KOPT-K1 (cell line): Measurements from ENCODE around the gene FUT9.

Experiments used
- H3K27ac ChIP-seq: fragments of 200-600 bp; sonication (generic); 2 replicates; pipeline ENCODE4 v1.5.1; 2016; ENCODE audit warnings: antibody characterized with exemption, mild to moderate bottlenecking, low read depth, low read length; ENCODE audit not compliant: poor library complexity, severe bottlenecking
- H3K36me3 ChIP-seq: fragments of 200-600 bp; sonication (generic); 2 replicates; pipeline ENCODE4 v1.5.1; 2017; ENCODE audit warnings: antibody characterized with exemption, mild to moderate bottlenecking, low read length, moderate library complexity; ENCODE audit not compliant: insufficient read depth
- H3K9me3 ChIP-seq: fragments of 200-600 bp; sonication (generic); 2 replicates; pipeline ENCODE4 v1.5.1; 2017; ENCODE audit warnings: antibody characterized with exemption, low read length, mild to moderate bottlenecking; ENCODE audit not compliant: insufficient read depth, poor library complexity, severe bottlenecking

The FUT9 gene

GRCh38 chr6:96110878-96111277, 95.1 kb downstream of the FUT9 start:
- no peak overlapping the region for H3K27ac ChIP-seq
- no peaks in the 10 kb centered on the region for H3K9me3 ChIP-seq
- H3K36me3 ChIP-seq: no peaks in the 10 kb centered on the region

- no peak overlapping the region for H3K27ac ChIP-seq
- no peaks in the 10 kb centered on the region for H3K9me3 ChIP-seq
- H3K36me3 ChIP-seq: no peaks in the 10 kb centered on the region
Measured at GRCh38 chr6:96116674-96117073, 100.9 kb downstream of the FUT9 start.

GRCh38 chr6:96124778-96125177, 109.0 kb downstream of the FUT9 start:
- no peak overlapping the region for H3K27ac ChIP-seq
- no peaks in the 10 kb centered on the region for H3K36me3 ChIP-seq
- H3K9me3 ChIP-seq: no peaks in the 10 kb centered on the region

- H3K36me3 ChIP-seq: no peaks in the 10 kb centered on the region
- H3K27ac ChIP-seq: no peak overlapping the region
- H3K9me3 ChIP-seq: peaks cover 6% of the 10 kb centered on the region
Measured at GRCh38 chr6:96138406-96138805, 122.6 kb downstream of the FUT9 start.

- no peaks in the 10 kb centered on the region for H3K36me3 ChIP-seq
- H3K9me3 ChIP-seq: peaks cover 6% of the 10 kb centered on the region
- H3K27ac ChIP-seq: no peak overlapping the region
Measured at GRCh38 chr6:96142142-96142541, 126.4 kb downstream of the FUT9 start.

GRCh38 chr6:96150431-96150830, 134.7 kb downstream of the FUT9 start:
- Histone ChIP-seq H3K36me3 (no peaks in the 10 kb centered on the region), H3K27ac (no peak overlapping the region), H3K9me3 (no peaks in the 10 kb centered on the region)

- Histone ChIP-seq H3K9me3 (no peaks in the 10 kb centered on the region), H3K27ac (no peak overlapping the region), H3K36me3 (no peaks in the 10 kb centered on the region)
Measured at GRCh38 chr6:96151707-96152106, 135.9 kb downstream of the FUT9 start.

- Histone ChIP-seq H3K9me3 (no peaks in the 10 kb centered on the region), H3K36me3 (no peaks in the 10 kb centered on the region)
Measured at GRCh38 chr6:96152114-96152708, 136.4 kb downstream of the FUT9 start.

GRCh38 chr6:96153775-96154174, 138.0 kb downstream of the FUT9 start:
- Histone ChIP-seq H3K36me3 (no peaks in the 10 kb centered on the region), H3K27ac (no peak overlapping the region)

More at GRCh38 chr6:96152114-96152708, 136.4 kb downstream of the FUT9 start:
- no peak overlapping the region for H3K27ac ChIP-seq

GRCh38 chr6:96156425-96156824, 140.7 kb downstream of the FUT9 start:
- peak overlapping the region; percentile 41 for H3K27ac ChIP-seq
- H3K9me3 ChIP-seq: no peaks in the 10 kb centered on the region
- H3K36me3 ChIP-seq: no peaks in the 10 kb centered on the region

More at GRCh38 chr6:96153775-96154174, 138.0 kb downstream of the FUT9 start:
- H3K9me3 ChIP-seq: no peaks in the 10 kb centered on the region

- no peaks in the 10 kb centered on the region for H3K9me3 ChIP-seq
- H3K36me3 ChIP-seq: no peaks in the 10 kb centered on the region
- peak overlapping the region; percentile 41 for H3K27ac ChIP-seq
Measured at GRCh38 chr6:96157018-96157565, 141.3 kb downstream of the FUT9 start.

GRCh38 chr6:96162711-96163120, 146.9 kb downstream of the FUT9 start:
- Histone ChIP-seq H3K36me3 (no peaks in the 10 kb centered on the region), H3K9me3 (no peaks in the 10 kb centered on the region), H3K27ac (no peak overlapping the region)

GRCh38 chr6:96164802-96165201, 149.0 kb downstream of the FUT9 start:
- Histone ChIP-seq H3K36me3 (no peaks in the 10 kb centered on the region), H3K27ac (no peak overlapping the region), H3K9me3 (no peaks in the 10 kb centered on the region)

- Histone ChIP-seq H3K27ac (no peak overlapping the region), H3K9me3 (no peaks in the 10 kb centered on the region), H3K36me3 (no peaks in the 10 kb centered on the region)
Measured at GRCh38 chr6:96171112-96171511, 155.3 kb downstream of the FUT9 start.

GRCh38 chr6:96184798-96185197, 169.0 kb downstream of the FUT9 start:
- H3K36me3 ChIP-seq: no peaks in the 10 kb centered on the region
- no peak overlapping the region for H3K27ac ChIP-seq
- no peaks in the 10 kb centered on the region for H3K9me3 ChIP-seq

GRCh38 chr6:96186094-96186493, 170.3 kb downstream of the FUT9 start:
- H3K9me3 ChIP-seq: no peaks in the 10 kb centered on the region
- H3K36me3 ChIP-seq: no peaks in the 10 kb centered on the region
- H3K27ac ChIP-seq: no peak overlapping the region
